WTC11 (cell line): ENCODE data around the gene SLC8A2.

Experiments used
- ATF6 ChIP-seq: sonication (generic); formaldehyde crosslinking; IDR thresholded peaks from 2 replicates; pipeline ENCODE4 v1.8.1; 2023; ENCODE audit warnings: mild to moderate bottlenecking, missing genetic modification reagents
- CREB1 ChIP-seq: sonication (generic); formaldehyde crosslinking; IDR thresholded peaks from 2 replicates; pipeline ENCODE4 v1.8.0; 2023; ENCODE audit warnings: mild to moderate bottlenecking, missing genetic modification reagents
- CTCF ChIP-seq: fragments of 200-600 bp; IDR thresholded peaks from 2 replicates; pipeline ENCODE4 v1.8.0; 2022; ENCODE audit warnings: antibody characterized with exemption
- E2F5 ChIP-seq: sonication (generic); formaldehyde crosslinking; IDR thresholded peaks from 2 replicates; pipeline ENCODE4 v1.8.1; 2022; ENCODE audit warnings: mild to moderate bottlenecking, moderate library complexity, missing genetic modification reagents
- FOXP4 ChIP-seq: sonication (generic); formaldehyde crosslinking; IDR thresholded peaks from 2 replicates; pipeline ENCODE4 v1.8.0; 2022; ENCODE audit warnings: mild to moderate bottlenecking, missing genetic modification reagents
- IRF1 ChIP-seq: sonication (generic); formaldehyde crosslinking; IDR thresholded peaks from 2 replicates; pipeline ENCODE4 v1.8.0; 2023; ENCODE audit warnings: missing genetic modification reagents
- NFATC4 ChIP-seq: fragments of 250-450 bp; sonication (Bioruptor Pico); IDR thresholded peaks from 2 replicates; pipeline ENCODE4 v1.9.0; 2021; ENCODE audit warnings: mild to moderate bottlenecking
- NFYB ChIP-seq: sonication (generic); formaldehyde crosslinking; conservative IDR thresholded peaks from 2 replicates; pipeline ENCODE4 v1.8.0; 2022; ENCODE audit warnings: low read depth, missing genetic modification reagents
- PRDM15 ChIP-seq: sonication (generic); formaldehyde crosslinking; IDR thresholded peaks from 2 replicates; pipeline ENCODE4 v1.8.0; 2022; ENCODE audit warnings: missing genetic modification reagents
- TEAD4 ChIP-seq: sonication (generic); formaldehyde crosslinking; IDR thresholded peaks from 2 replicates; pipeline ENCODE4 v1.8.0; 2022; ENCODE audit warnings: mild to moderate bottlenecking, missing genetic modification reagents
- ZNF281 ChIP-seq: sonication (generic); formaldehyde crosslinking; IDR thresholded peaks from 2 replicates; pipeline ENCODE4 v1.8.0; 2023; ENCODE audit warnings: mild to moderate bottlenecking, missing genetic modification reagents
- ZNF423 ChIP-seq: fragments of 250-450 bp; sonication (Bioruptor Pico); IDR thresholded peaks from 2 replicates; pipeline ENCODE4 v2.1.2; 2022; ENCODE audit warnings: mild to moderate bottlenecking, moderate library complexity

GRCh38 chr19:47464675-47465419 lies 6.8 kb downstream of the SLC8A2 start:
- no peak for TF ChIP-seq CREB1 (CRISPR knock-in tag)
- TF ChIP-seq NFYB = no peak
- TF ChIP-seq CTCF = no peak
- TF ChIP-seq NFATC4 (CRISPR knock-in tag) = no peak
- no peak for TF ChIP-seq ZNF423 (CRISPR knock-in tag)
- TF ChIP-seq ATF6 (CRISPR knock-in tag) = no peak
- no peak for TF ChIP-seq ZNF281 (CRISPR knock-in tag)
- TF ChIP-seq E2F5 (CRISPR knock-in tag) = no peak
- TF ChIP-seq FOXP4 = no peak
- TF ChIP-seq TEAD4 (CRISPR knock-in tag) = no peak
- TF ChIP-seq IRF1 (CRISPR knock-in tag) = no peak
- no peak for TF ChIP-seq PRDM15 (CRISPR knock-in tag)
